ENCODE data around the gene EPB41.

EPB41 gene

GRCh38 chr1:28877132-28877781 lies 37.1 kb upstream of the EPB41 start:
- DNase-seq (ENCODE audit: low spot score), result peak; percentile 80
- peak; percentile 84 for TF ChIP-seq CTCF (IDR thresholded peaks at IDR 0.05; ENCODE audit: extremely low read depth, insufficient read depth, missing control alignments)
- in situ Hi-C loops (cut with MboI; ENCODE audit: low pct_unique_long_range_greater_than_20kb, low sequenced_read_pairs, unreplicated experiment), result loop anchor here (10.0 kb wide), 2 partner anchors 92 to 232 kb away; partner anchors contain the start of genes RNU11 and TAF12

DNA sequence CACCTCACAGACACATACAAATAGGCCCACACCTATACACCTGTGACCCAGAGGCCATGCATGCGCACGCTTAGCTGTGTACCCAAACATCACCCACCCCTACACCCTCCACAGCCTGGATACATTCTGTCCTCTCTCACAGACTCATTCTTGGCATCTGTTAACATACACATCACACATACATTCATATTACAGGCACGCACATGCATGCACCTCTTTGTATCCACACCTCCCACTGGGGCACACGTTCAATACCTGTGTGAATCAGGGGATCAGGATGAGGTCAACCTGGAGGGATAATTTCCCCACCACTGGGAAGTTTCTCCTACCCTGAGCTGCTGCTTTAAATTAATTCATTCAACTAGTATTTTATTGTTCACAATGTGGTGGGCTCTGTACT lies 35.6 kb upstream of the EPB41 start:
- in situ Hi-C loops (cut with MboI; ENCODE audit: low pct_unique_long_range_greater_than_20kb, low sequenced_read_pairs, unreplicated experiment), result loop anchor here (10.0 kb wide), 2 partner anchors 94 to 234 kb away; partner anchors contain the start of genes RNU11 and TAF12
- no peak for DNase-seq (ENCODE audit: low spot score)
- no peak for TF ChIP-seq CTCF (IDR thresholded peaks at IDR 0.05; ENCODE audit: extremely low read depth, insufficient read depth, missing control alignments)

- peak; percentile 97 for TF ChIP-seq CTCF (IDR thresholded peaks at IDR 0.05; ENCODE audit: extremely low read depth, insufficient read depth, missing control alignments)
- peak; percentile 70 for DNase-seq (ENCODE audit: low spot score)
- in situ Hi-C loops (cut with MboI; ENCODE audit: low pct_unique_long_range_greater_than_20kb, low sequenced_read_pairs, unreplicated experiment), result loop anchor here (5.0 to 10.0 kb wide), 2 partner anchors 150 to 313 kb away; no protein-coding TSS in a partner anchor
Measured at GRCh38 chr1:28882009-28882628, 32.2 kb upstream of the EPB41 start.

GRCh38 chr1:28883242-28883616 lies 31.1 kb upstream of the EPB41 start:
- in situ Hi-C loops (cut with MboI; ENCODE audit: low pct_unique_long_range_greater_than_20kb, low sequenced_read_pairs, unreplicated experiment), result loop anchor here (5.0 to 10.0 kb wide), 2 partner anchors 149 to 312 kb away; no protein-coding TSS in a partner anchor

GRCh38 chr1:28885472-28885877 lies 28.9 kb upstream of the EPB41 start:
- in situ Hi-C loops (cut with MboI; ENCODE audit: low pct_unique_long_range_greater_than_20kb, low sequenced_read_pairs, unreplicated experiment), result loop anchor here (10.0 kb wide), 1 partner anchor 309 kb away; no protein-coding TSS in a partner anchor
- TF ChIP-seq CTCF (IDR thresholded peaks at IDR 0.05; ENCODE audit: extremely low read depth, insufficient read depth, missing control alignments), result no peak
- no peak for DNase-seq (ENCODE audit: low spot score)

More at GRCh38 chr1:28883242-28883616, 31.1 kb upstream of the EPB41 start:
- DNase-seq (ENCODE audit: low spot score), result no peak
- no peak for TF ChIP-seq CTCF (IDR thresholded peaks at IDR 0.05; ENCODE audit: extremely low read depth, insufficient read depth, missing control alignments)

DNA sequence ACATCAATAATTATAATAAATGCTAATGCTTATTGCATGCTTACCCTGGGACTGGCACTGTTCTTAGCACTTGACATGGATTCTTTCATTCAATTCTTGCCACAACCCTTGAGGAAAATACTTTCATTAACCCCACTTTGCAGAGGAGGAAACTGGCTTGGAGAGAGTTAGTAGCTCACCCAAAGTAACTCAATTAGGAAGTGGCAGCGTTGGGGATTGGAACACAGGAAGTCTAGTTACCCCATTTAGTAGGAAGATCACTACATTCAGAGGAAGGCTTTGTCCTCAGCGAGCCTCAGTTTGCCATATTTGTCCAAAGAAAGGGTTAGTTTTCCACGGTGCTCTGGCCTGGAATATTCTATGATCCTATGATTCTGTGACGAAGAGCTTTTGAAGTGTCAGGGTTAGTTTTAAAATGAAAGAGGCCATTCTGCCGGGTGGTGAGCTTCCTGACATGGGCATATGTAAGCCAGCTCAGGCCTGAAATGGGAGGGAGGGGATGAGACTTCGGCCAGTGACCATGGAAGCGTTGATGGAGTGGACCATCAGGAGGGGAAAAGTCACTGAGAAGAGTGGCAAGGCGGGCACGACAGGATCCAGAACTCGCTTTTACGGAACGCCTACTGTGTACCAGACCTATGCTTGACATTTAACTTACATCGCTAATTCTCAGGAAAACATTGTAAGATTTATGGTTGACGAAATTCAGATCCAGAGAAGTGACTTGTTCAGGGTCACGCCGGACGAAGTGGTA lies 28.2 kb upstream of the EPB41 start:
- in situ Hi-C loops (cut with MboI; ENCODE audit: low pct_unique_long_range_greater_than_20kb, low sequenced_read_pairs, unreplicated experiment), result loop anchor here (10.0 kb wide), 1 partner anchor 309 kb away; no protein-coding TSS in a partner anchor
- DNase-seq (ENCODE audit: low spot score), result no peak
- TF ChIP-seq CTCF (IDR thresholded peaks at IDR 0.05; ENCODE audit: extremely low read depth, insufficient read depth, missing control alignments), result no peak
